Prostate gland (tissue), 2 donors: ENCODE results near the gene BABAM2. TPM values are rescaled to one million over a fixed set of nuclear protein-coding genes. Genes with fewer than 3 reads are reported as not detected.

ENCODE experiments used
- DNase-seq: peaks from one replicate; pipeline ENCODE4 v3.0.0-alpha.2; 2019; ENCODE audit warnings: low spot score
- H3K27ac ChIP-seq, 2 donors: fragments of 200-600 bp; sonication (generic); 2 replicates each; pipeline ENCODE4 v1.5.1; 2017 to 2019
- H3K27me3 ChIP-seq: fragments of 200-600 bp; sonication (generic); replicated peaks from 2 replicates; pipeline ENCODE4 v1.5.1; 2019; ENCODE audit not compliant: insufficient read depth
- H3K36me3 ChIP-seq, 2 donors: fragments of 200-600 bp; sonication (generic); 1 replicate in 1 of 2; 2 replicates in 1 of 2; pipeline versions ENCODE4 v1.5.1 to v1.8.1; 2017 to 2019
- H3K4me1 ChIP-seq: fragments of 200-600 bp; sonication (generic); replicated peaks from 2 replicates; pipeline ENCODE4 v1.5.1; 2019
- H3K4me3 ChIP-seq, 2 donors: fragments of 200-600 bp; sonication (generic); 2 replicates each; pipeline ENCODE4 v1.5.1; 2017 to 2019
- H3K9me3 ChIP-seq: fragments of 200-600 bp; sonication (generic); 2 replicates; pipeline ENCODE4 v1.5.1; 2017
- POLR2A ChIP-seq: fragments of 450-650 bp; IDR thresholded peaks from one replicate; pipeline ENCODE4 v1.6.1; 2016; ENCODE audit warnings: antibody characterized with exemption, mild to moderate bottlenecking
- POLR2AphosphoS5 ChIP-seq: sonication (generic); formaldehyde crosslinking; IDR thresholded peaks from one replicate; pipeline ENCODE4 v1.6.1; 2017; ENCODE audit warnings: antibody characterized with exemption
- WGBS: methylation state at CpG from one replicate; pipeline ENCODE4 v1.1.5; 2018; 5-methylcytosine and 5-hydroxymethylcytosine counted together
- intact Hi-C: fragments of 100-400 bp; cut with DNase I; formaldehyde crosslinking; loops from one replicate; pipeline ENCODE4 v1.14.2; 2022
- total RNA-seq, 2 donors: library from RNA; depleted of rRNA; stranded (reverse); fragments of >200 nt; gene quantifications; one replicate each; pipeline ENCODE4 v1.1.0, GENCODE V29; 2016
- TF ChIP-seq, protein P1 (sequence below), 4 experiments: fragments of 200-600 bp in 2 of 4; fragments of 450-650 bp in 2 of 4; sonication (generic) in 2 of 4; IDR thresholded peaks; 1 replicate in 3 of 4; 2 replicates in 1 of 4; pipeline ENCODE4 v1.5.1; 2016 to 2019; ENCODE audit warnings: antibody characterized with exemption in 4 of 4, mild to moderate bottlenecking in 2 of 4, moderate library complexity in 2 of 4

Gene BABAM2
- total RNA-seq, 2 donors from 2014 or later, result 35.8 to 37.3 TPM

DNA sequence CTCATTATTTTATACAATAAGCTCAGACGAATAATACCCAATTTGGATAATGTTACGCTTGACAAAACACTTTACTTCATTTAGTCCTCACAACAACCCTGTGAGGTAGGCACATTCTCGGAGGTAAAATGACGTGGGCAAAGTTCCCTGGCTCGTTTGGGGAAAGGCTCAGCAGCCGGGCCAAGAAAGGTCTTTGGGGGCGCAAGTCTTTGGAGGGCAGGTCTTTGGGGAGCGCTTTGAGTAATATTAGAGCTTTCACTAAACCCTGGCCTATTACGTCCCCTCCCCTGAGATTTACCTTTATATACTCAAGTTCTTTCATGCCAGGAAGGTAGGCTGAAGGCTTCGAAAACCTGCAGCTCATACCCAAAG lies 769 bp upstream of the BABAM2 start:
- DNase-seq, result peak; percentile 9
- intact Hi-C loops, result loop anchor here (10.0 kb wide), 1 partner anchor 245 kb away; no protein-coding TSS in a partner anchor
- 13% methylated on average over 10 of the region's 10 CpGs for WGBS

DNA sequence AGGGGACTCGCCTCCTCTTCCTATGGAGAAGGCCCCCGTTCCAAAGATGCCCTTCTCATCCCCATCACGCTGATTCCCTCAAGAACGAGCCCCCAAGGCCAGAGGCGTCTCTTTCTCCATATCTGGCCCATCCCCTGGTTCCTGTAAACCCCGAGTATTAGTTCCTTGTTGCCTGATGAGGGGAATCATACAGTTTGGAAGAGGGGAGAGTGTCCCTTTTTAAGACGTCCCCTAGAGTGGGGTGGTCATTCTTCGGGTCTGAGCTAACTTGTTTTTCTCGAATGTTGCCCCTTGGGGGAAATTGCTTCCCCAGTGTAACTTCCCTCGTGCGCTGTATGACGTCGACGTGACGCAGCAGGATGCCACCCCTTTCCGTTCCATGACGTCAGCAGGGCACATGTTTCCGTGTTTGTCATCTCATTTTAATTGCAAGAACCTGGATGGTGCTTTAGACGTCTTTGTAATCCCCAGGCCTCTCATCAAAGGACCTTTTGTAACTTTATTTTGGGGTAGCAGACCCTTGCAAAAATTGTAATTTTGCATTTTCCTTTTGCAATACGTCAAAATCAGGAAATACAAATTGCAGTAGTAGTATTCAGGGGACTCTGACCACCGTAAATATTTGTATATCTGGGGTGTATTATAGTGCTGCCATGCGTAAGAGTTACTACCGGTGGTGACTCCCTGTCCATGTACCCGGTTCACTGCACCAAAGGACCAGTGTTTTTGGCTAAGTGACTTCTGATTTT lies 569 bp downstream of the BABAM2 start:
- 16% methylated on average over 24 of the region's 24 CpGs for WGBS
- intact Hi-C loops, result loop anchor here (10.0 kb wide), 1 partner anchor 244 kb away; no protein-coding TSS in a partner anchor
- Histone ChIP-seq H3K4me1 (no peaks in the 10 kb centered on the region), H3K36me3 (no peaks in the 10 kb centered on the region), H3K9me3 (no peaks in the 10 kb centered on the region), H3K4me3 (peak overlapping the region; percentile 69 to 73), H3K27me3 (no peaks in the 10 kb centered on the region), H3K27ac (peak overlapping the region; percentile 93 to 96)
- TF ChIP-seq, protein P1, sequence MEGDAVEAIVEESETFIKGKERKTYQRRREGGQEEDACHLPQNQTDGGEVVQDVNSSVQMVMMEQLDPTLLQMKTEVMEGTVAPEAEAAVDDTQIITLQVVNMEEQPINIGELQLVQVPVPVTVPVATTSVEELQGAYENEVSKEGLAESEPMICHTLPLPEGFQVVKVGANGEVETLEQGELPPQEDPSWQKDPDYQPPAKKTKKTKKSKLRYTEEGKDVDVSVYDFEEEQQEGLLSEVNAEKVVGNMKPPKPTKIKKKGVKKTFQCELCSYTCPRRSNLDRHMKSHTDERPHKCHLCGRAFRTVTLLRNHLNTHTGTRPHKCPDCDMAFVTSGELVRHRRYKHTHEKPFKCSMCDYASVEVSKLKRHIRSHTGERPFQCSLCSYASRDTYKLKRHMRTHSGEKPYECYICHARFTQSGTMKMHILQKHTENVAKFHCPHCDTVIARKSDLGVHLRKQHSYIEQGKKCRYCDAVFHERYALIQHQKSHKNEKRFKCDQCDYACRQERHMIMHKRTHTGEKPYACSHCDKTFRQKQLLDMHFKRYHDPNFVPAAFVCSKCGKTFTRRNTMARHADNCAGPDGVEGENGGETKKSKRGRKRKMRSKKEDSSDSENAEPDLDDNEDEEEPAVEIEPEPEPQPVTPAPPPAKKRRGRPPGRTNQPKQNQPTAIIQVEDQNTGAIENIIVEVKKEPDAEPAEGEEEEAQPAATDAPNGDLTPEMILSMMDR (IDR thresholded peaks at IDR 0.05), result no peak
- peak; percentile 57 for TF ChIP-seq POLR2AphosphoS5
- TF ChIP-seq POLR2A, result no peak
- peak; percentile 60 for DNase-seq

More for the DNA sequence above, 769 bp upstream of the BABAM2 start:
- H3K27me3 ChIP-seq, result no peaks in the 10 kb centered on the region
- no peaks in the 10 kb centered on the region for H3K36me3 ChIP-seq
- no peak for TF ChIP-seq POLR2A
- TF ChIP-seq, protein P1 (IDR thresholded peaks at IDR 0.05), result no peak
- no peak for TF ChIP-seq POLR2AphosphoS5
- H3K4me1 ChIP-seq, result no peaks in the 10 kb centered on the region
- H3K4me3 ChIP-seq, result peak overlapping the region; percentile 69 to 73
- peak overlapping the region; percentile 93 to 96 for H3K27ac ChIP-seq
- H3K9me3 ChIP-seq, result no peaks in the 10 kb centered on the region

DNA sequence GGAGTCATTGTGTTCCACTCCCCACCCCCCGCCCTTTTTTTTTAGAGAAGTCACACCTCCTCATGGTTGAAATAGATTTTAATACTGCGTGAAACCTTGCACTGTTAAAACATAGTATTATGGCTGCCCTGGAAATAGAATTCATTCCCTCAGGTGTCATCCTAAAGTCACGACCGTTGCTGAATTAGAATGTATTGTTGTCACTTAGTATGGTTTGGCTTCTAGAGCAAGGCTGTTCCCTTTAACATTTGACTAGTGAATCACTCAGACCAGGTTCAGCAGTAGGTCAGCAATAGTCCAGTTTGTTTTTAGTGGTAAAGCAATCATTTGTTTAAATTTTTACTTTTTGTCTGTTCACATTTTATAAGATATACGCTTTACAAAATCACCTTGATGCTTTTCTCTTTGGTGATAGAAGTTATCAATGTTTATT lies 1.2 kb downstream of the BABAM2 start:
- intact Hi-C loops, result loop anchor here (10.0 kb wide), 1 partner anchor 243 kb away; no protein-coding TSS in a partner anchor
- Histone ChIP-seq H3K36me3 (no peaks in the 10 kb centered on the region), H3K27me3 (no peaks in the 10 kb centered on the region), H3K27ac (peak overlapping the region; percentile 93 to 96), H3K4me1 (no peaks in the 10 kb centered on the region), H3K9me3 (no peaks in the 10 kb centered on the region), H3K4me3 (no peak overlapping the region)
- 79% methylated on average over 5 of the region's 5 CpGs for WGBS
- no peak for DNase-seq
- no peak for TF ChIP-seq POLR2A
- no peak for TF ChIP-seq POLR2AphosphoS5
- TF ChIP-seq, protein P1 (IDR thresholded peaks at IDR 0.05), result no peak

DNA sequence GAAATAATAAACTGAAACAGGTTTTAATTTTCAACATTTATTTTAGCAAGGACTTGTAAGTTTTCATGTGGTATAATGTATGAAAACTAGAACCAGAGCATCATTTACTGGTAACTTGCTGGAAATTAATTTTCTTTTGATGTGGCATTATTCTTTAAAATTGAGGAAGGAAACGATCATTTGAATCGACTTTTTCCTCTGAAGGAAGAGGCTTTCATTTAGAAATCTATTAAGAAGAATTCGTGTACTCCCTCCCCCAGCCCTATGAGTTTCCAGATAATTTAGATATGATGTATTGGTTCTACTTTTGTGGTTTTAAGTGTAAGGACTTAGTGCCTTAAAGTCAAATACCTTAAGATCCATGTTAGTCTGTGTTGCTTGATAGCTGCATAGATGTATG lies 2.5 kb downstream of the BABAM2 start:
- H3K4me3 ChIP-seq, result no peak overlapping the region
- 74% methylated on average over 3 of the region's 3 CpGs for WGBS
- intact Hi-C loops, result loop anchor here (10.0 kb wide), 1 partner anchor 242 kb away; no protein-coding TSS in a partner anchor
- H3K4me1 ChIP-seq, result no peaks in the 10 kb centered on the region
- no peaks in the 10 kb centered on the region for H3K9me3 ChIP-seq
- H3K27ac ChIP-seq, result no peak overlapping the region
- TF ChIP-seq, protein P1 (IDR thresholded peaks at IDR 0.05), result no peak
- TF ChIP-seq POLR2AphosphoS5 (no peak), POLR2A (no peak)
- DNase-seq, result no peak
- no peaks in the 10 kb centered on the region for H3K27me3 ChIP-seq
- no peaks in the 10 kb centered on the region for H3K36me3 ChIP-seq

DNA sequence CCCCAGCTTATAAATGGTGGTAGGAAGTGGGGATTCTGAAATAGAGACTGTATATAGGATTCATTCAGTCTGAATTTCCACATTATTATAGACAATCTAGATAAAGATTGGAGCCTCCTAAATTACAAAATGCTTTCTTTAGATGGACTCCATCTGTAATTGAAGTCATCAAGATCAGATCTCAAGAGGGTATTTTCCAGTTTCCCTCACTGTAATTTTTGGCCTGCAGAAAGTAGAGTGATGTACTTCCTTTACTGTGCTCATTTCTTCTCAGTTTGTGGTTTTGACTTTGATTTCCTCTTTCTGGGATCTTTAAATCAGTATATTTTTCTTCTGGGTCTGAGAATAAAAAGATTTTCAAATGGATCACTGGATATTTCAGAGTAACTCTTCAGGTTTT lies 7.2 kb downstream of the BABAM2 start:
- Histone ChIP-seq H3K4me3 (no peak overlapping the region), H3K27me3 (no peaks in the 10 kb centered on the region), H3K9me3 (no peaks in the 10 kb centered on the region), H3K36me3 (no peaks in the 10 kb centered on the region), H3K4me1 (no peaks in the 10 kb centered on the region), H3K27ac (no peak overlapping the region)
- no peak for DNase-seq
- intact Hi-C loops, result loop anchor here (10.0 kb wide), 1 partner anchor 237 kb away; no protein-coding TSS in a partner anchor
- TF ChIP-seq, protein P1 (IDR thresholded peaks at IDR 0.05), result no peak
- TF ChIP-seq POLR2AphosphoS5 (no peak), POLR2A (no peak)
